GM18519 (cell line): Measurements from ENCODE around the gene MORN4.
"Not testable (repeated sequence)": the region's sequence is repeated elsewhere in the genome, so short reads cannot be mapped to it uniquely, and the experiment has no call there.

Experiments
- ATAC-seq: cut with Tn5 transposase; IDR thresholded peaks from one replicate; pipeline ENCODE4 v1.9.1; 2021; ENCODE audit warnings: mild to moderate bottlenecking, moderate library complexity; ENCODE audit not compliant: unreplicated experiment, low FRiP score

The MORN4 gene

GRCh38 chr10:97642471-97643159 is 9.3 kb upstream of the MORN4 start:
- not testable (repeated sequence) for ATAC-seq

GRCh38 chr10:97640868-97641811 is 7.8 kb upstream of the MORN4 start:
- peak; percentile 20 for ATAC-seq

GRCh38 chr10:97640174-97640867 is 7.0 kb upstream of the MORN4 start, which contains the start of gene PI4K2A:
PI4K2A (plus strand) TSS chr10:97640671; CDS start chr10:97640743, 72 bp downstream.
- peak; percentile 91 for ATAC-seq

- ATAC-seq, result not testable (repeated sequence)
Observed at GRCh38 chr10:97639090-97639489, 5.8 kb upstream of the MORN4 start.

- ATAC-seq, result no peak
Observed at GRCh38 chr10:97635577-97635976, 2.3 kb upstream of the MORN4 start.

- ATAC-seq, result peak; percentile 17
Observed at GRCh38 chr10:97633921-97634320, 621 bp upstream of the MORN4 start.

GRCh38 chr10:97631098-97631497 is 2.2 kb downstream of the MORN4 start:
- ATAC-seq, result no peak

GRCh38 chr10:97629289-97629688 is 4.0 kb downstream of the MORN4 start:
- ATAC-seq, result no peak

- no peak for ATAC-seq
Observed at GRCh38 chr10:97628228-97628627, 5.1 kb downstream of the MORN4 start.

- no peak for ATAC-seq
Observed at GRCh38 chr10:97627731-97628130, 5.6 kb downstream of the MORN4 start.

GRCh38 chr10:97623277-97623676 is 10.0 kb downstream of the MORN4 start:
- no peak for ATAC-seq

- no peak for ATAC-seq
Observed at GRCh38 chr10:97618733-97619132, 14.6 kb downstream of the MORN4 start.

- no peak for ATAC-seq
Observed at GRCh38 chr10:97618285-97618684, 15.0 kb downstream of the MORN4 start.

GRCh38 chr10:97612386-97612785 is 20.9 kb downstream of the MORN4 start:
- ATAC-seq, result no peak

GRCh38 chr10:97611473-97611872 is 21.8 kb downstream of the MORN4 start:
- ATAC-seq, result no peak

GRCh38 chr10:97608991-97609561 is 24.2 kb downstream of the MORN4 start:
- ATAC-seq, result no peak

GRCh38 chr10:97607095-97607636 is 26.1 kb downstream of the MORN4 start:
- no peak for ATAC-seq

GRCh38 chr10:97601268-97602215 is 31.8 kb downstream of the MORN4 start:
- ATAC-seq, result no peak

- ATAC-seq, result no peak
Observed at GRCh38 chr10:97600616-97601015, 32.7 kb downstream of the MORN4 start.
